SH-SY5Y (cell line): ENCODE measurements around the gene WEE1.

Source experiments
- GATA2 ChIP-seq: IDR thresholded peaks from 2 replicates; pipeline ENCODE4 v1.6.1; 2011; ENCODE audit warnings: mild to moderate bottlenecking, low read depth, low read length
- GATA3 ChIP-seq: IDR thresholded peaks from 2 replicates; pipeline ENCODE4 v1.6.1; 2011; ENCODE audit warnings: low read depth, mild to moderate bottlenecking, low read length, moderate library complexity

DNA sequence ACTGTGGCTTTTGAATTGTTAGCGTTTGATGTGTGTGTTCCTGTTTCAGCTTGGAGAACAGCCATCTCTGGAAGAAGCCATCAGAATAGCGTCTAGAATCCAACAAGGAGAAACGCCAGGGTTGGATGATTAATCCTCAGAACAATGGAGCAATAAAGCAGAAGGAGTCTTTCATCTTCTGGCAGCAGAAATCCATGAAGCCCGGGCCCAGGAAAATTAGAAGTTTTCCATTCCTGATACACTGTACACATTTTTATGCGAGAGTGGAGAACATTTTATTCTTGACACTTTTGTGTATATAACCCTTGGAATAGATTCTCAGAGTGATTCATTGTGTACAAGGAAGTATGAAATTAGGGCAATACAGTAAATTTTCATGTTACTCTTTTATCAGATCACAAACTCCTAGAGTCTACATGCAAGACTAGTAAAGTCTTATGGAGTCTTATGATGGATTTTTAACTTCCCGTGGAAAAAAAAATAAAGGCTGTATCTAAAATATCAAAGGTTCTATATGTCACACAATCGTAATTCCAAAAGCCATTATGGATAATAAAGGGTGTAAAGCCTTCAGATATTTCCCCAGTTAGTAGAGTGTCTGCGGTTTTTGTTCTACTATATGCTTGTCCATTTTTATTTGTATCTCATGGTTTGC is 45.9 kb upstream of the WEE1 start:
- TF ChIP-seq GATA2 = no peak
- TF ChIP-seq GATA3 = no peak
